H9 (cell line): Measurements from ENCODE around the gene PRPF6. TPM values are rescaled to one million over a fixed set of nuclear protein-coding genes. Genes with fewer than 3 reads are reported as not detected.

Source experiments
- DNase-seq: peaks from one replicate; pipeline ENCODE4 v3.0.0-alpha.2; 2017
- H2AFZ ChIP-seq: one replicate; pipeline ENCODE4 v1.6.1; 2013; ENCODE audit warnings: mild to moderate bottlenecking, low read length, control low read depth, moderate library complexity
- H2AK5ac ChIP-seq: 2 replicates; pipeline ENCODE4 v1.6.1; 2013; ENCODE audit warnings: low read length, control low read depth, mixed read lengths; ENCODE audit not compliant: insufficient read length
- H2BK120ac ChIP-seq: one replicate; pipeline ENCODE4 v1.6.1; 2013; ENCODE audit warnings: low read depth, mild to moderate bottlenecking, low read length, control low read depth, inconsistent platforms; ENCODE audit not compliant: poor library complexity, severe bottlenecking
- H2BK12ac ChIP-seq: 2 replicates; pipeline ENCODE4 v1.6.1; 2013; ENCODE audit warnings: low read length, control low read depth, mixed read lengths, low read depth; ENCODE audit not compliant: insufficient read length
- H2BK15ac ChIP-seq: 2 replicates; pipeline ENCODE4 v1.6.1; 2013; ENCODE audit warnings: low read depth, low read length, control low read depth
- H2BK20ac ChIP-seq: one replicate; pipeline ENCODE4 v1.6.1; 2013; ENCODE audit warnings: low read depth, mild to moderate bottlenecking, low read length, control low read depth, inconsistent platforms; ENCODE audit not compliant: poor library complexity, severe bottlenecking
- H2BK5ac ChIP-seq: 2 replicates; pipeline ENCODE4 v1.6.1; 2013; ENCODE audit warnings: low read length, control low read depth, mixed read lengths; ENCODE audit not compliant: insufficient read length
- H3K14ac ChIP-seq: 2 replicates; pipeline ENCODE4 v1.6.1; 2013; ENCODE audit warnings: low read length, control low read depth; ENCODE audit not compliant: insufficient read depth
- H3K18ac ChIP-seq: 2 replicates; pipeline ENCODE4 v1.6.1; 2013; ENCODE audit warnings: low read depth, mild to moderate bottlenecking, mixed read lengths, low read length, control low read depth; ENCODE audit not compliant: insufficient read length
- H3K23ac ChIP-seq: 2 replicates; pipeline ENCODE4 v1.6.1; 2013; ENCODE audit warnings: low read length, control low read depth, mixed read lengths, low read depth; ENCODE audit not compliant: insufficient read length
- H3K23me2 ChIP-seq: 2 replicates; pipeline ENCODE4 v1.6.1; 2013; ENCODE audit warnings: low read depth, mild to moderate bottlenecking, mixed read lengths, low read length, control low read depth; ENCODE audit not compliant: insufficient read length, poor library complexity, severe bottlenecking
- H3K27ac ChIP-seq: 2 replicates; pipeline ENCODE4 v1.5.1; 2013; ENCODE audit warnings: low read length, control low read depth, mixed read lengths, low read depth; ENCODE audit not compliant: insufficient read length
- H3K27me3 ChIP-seq: 2 replicates; pipeline ENCODE4 v1.6.1; 2013; ENCODE audit warnings: low read length, control low read depth, inconsistent platforms; ENCODE audit not compliant: insufficient read depth
- H3K4ac ChIP-seq: 2 replicates; pipeline ENCODE4 v1.6.1; 2013; ENCODE audit warnings: low read depth, mild to moderate bottlenecking, control low read depth, inconsistent platforms, low read length, moderate library complexity
- H3K4me1 ChIP-seq: 2 replicates; pipeline ENCODE4 v1.6.1; 2013; ENCODE audit warnings: low read length, control low read depth, inconsistent platforms; ENCODE audit not compliant: insufficient read depth
- H3K4me2 ChIP-seq: 2 replicates; pipeline ENCODE4 v1.6.1; 2013; ENCODE audit warnings: low read length, control low read depth, mixed read lengths; ENCODE audit not compliant: insufficient read length, insufficient read depth
- H3K56ac ChIP-seq: 2 replicates; pipeline ENCODE4 v1.6.1; 2013; ENCODE audit warnings: low read depth, mild to moderate bottlenecking, mixed read lengths, low read length, control low read depth; ENCODE audit not compliant: insufficient read length
- H3K79me1 ChIP-seq: 2 replicates; pipeline ENCODE4 v1.6.1; 2013; ENCODE audit warnings: low read depth, mild to moderate bottlenecking, moderate library complexity, low read length, control low read depth, inconsistent platforms; ENCODE audit not compliant: insufficient read depth, poor library complexity, severe bottlenecking
- H3K79me2 ChIP-seq: 2 replicates; pipeline ENCODE4 v1.6.1; 2013; ENCODE audit warnings: low read length, control low read depth, inconsistent platforms; ENCODE audit not compliant: insufficient read depth
- H3K9ac ChIP-seq: 2 replicates; pipeline ENCODE4 v1.6.1; 2013; ENCODE audit warnings: low read length, control low read depth, mixed read lengths; ENCODE audit not compliant: insufficient read length; ENCODE audit errors: extremely low read depth
- H3K9me3 ChIP-seq: one replicate; pipeline ENCODE4 v1.6.1; 2013; ENCODE audit warnings: low read depth, low read length, inconsistent platforms; ENCODE audit not compliant: control insufficient read depth
- H3T11ph ChIP-seq: one replicate; pipeline ENCODE4 v1.6.1; 2013; ENCODE audit warnings: mild to moderate bottlenecking, low read length, control low read depth, inconsistent platforms
- H4K20me1 ChIP-seq: one replicate; pipeline ENCODE4 v1.6.1; 2013; ENCODE audit not compliant: control insufficient read depth, insufficient read length, insufficient read depth
- H4K5ac ChIP-seq: 2 replicates; pipeline ENCODE4 v1.6.1; 2013; ENCODE audit warnings: low read depth, mild to moderate bottlenecking, mixed read lengths, low read length, control low read depth; ENCODE audit not compliant: insufficient read length
- H4K8ac ChIP-seq: replicated peaks from 2 replicates; pipeline ENCODE4 v1.6.1; 2013; ENCODE audit warnings: low read length, control low read depth, mixed read lengths, low read depth; ENCODE audit not compliant: insufficient read length
- H4K91ac ChIP-seq: 2 replicates; pipeline ENCODE4 v1.6.1; 2013; ENCODE audit warnings: low read depth, mild to moderate bottlenecking, moderate library complexity, mixed read lengths, low read length, control low read depth; ENCODE audit not compliant: insufficient read length
- H3K27ac Mint-ChIP-seq, 3 experiments: 2 replicates in 2 of 3; 3 replicates in 1 of 3; pipeline ENCODE4 v1.8.0; 2020 to 2021; ENCODE audit warnings: mixed read lengths in 3 of 3, mild to moderate bottlenecking in 1 of 3, moderate library complexity in 1 of 3
- H3K27me3 Mint-ChIP-seq: 2 replicates; pipeline ENCODE4 v1.8.0; 2021; ENCODE audit warnings: low read depth, mild to moderate bottlenecking, moderate library complexity, mixed read lengths
- H3K36me3 Mint-ChIP-seq, 3 experiments: 2 replicates in 2 of 3; 3 replicates in 1 of 3; pipeline ENCODE4 v1.8.0; 2020 to 2021; ENCODE audit warnings: low read depth in 3 of 3, mixed read lengths in 3 of 3; ENCODE audit not compliant: insufficient read depth in 1 of 3
- H3K4me1 Mint-ChIP-seq, 2 experiments: 2 replicates each; pipeline ENCODE4 v1.8.0; 2020; ENCODE audit warnings: mixed read lengths in 2 of 2
- H3K4me3 Mint-ChIP-seq, 2 experiments: 2 replicates in 1 of 2; 3 replicates in 1 of 2; pipeline ENCODE4 v1.8.0; 2020 to 2021; ENCODE audit warnings: mild to moderate bottlenecking in 2 of 2, mixed read lengths in 2 of 2, moderate library complexity in 1 of 2
- H3K9me3 Mint-ChIP-seq, 2 experiments: 2 replicates in 1 of 2; 3 replicates in 1 of 2; pipeline ENCODE4 v1.8.0; 2020; ENCODE audit warnings: mild to moderate bottlenecking in 2 of 2, mixed read lengths in 2 of 2, moderate library complexity in 1 of 2
- WGBS: extraction: QIAGEN DNeasy Blood & Tissue Kit; methylation state at CpG from one replicate; pipeline ENCODE4 v1.1.7; 2013; ENCODE audit warnings: missing lambda C conversion rate, low lambda C conversion rate, mixed read lengths; ENCODE audit not compliant: insufficient read length; ENCODE audit errors: extremely low coverage; 5-methylcytosine and 5-hydroxymethylcytosine counted together
- total RNA-seq: library from RNA; stranded (reverse); gene quantifications from 2 replicates; pipeline ENCODE4 v1.2.1, GENCODE V29; 2021
- TF ChIP-seq, protein P1 (sequence below): fragments of 200-600 bp; sonication (generic); conservative IDR thresholded peaks from 3 replicates; pipeline ENCODE4 v1.8.0; 2021; ENCODE audit warnings: antibody characterized with exemption, mild to moderate bottlenecking

Gene PRPF6
- total RNA-seq, 1 experiment from 2014 or later: 87.9 TPM

GRCh38 chr20:63942969-63943807 lies 37.7 kb upstream of the PRPF6 start:
- H3K27ac Mint-ChIP-seq: no peak overlapping the region
- Histone ChIP-seq H3K14ac (no peak overlapping the region), H3K4me2 (no peak overlapping the region), H3K4me1 (no peaks in the 10 kb centered on the region), H3K23me2 (peaks cover 13% of the 10 kb centered on the region), H3K23ac (no peak overlapping the region), H4K91ac (no peak overlapping the region), H2AFZ (no peak overlapping the region), H3K9ac (no peak overlapping the region), H3K4ac (no peak overlapping the region), H3K79me2 (peaks cover 3% of the 10 kb centered on the region; the same call in 1 of the 2 replicates), H3K27me3 (no peaks in the 10 kb centered on the region), H2BK120ac (no peak overlapping the region), H3K27ac (no peak overlapping the region), H4K5ac (no peak overlapping the region), H4K20me1 (peaks cover 3% of the 10 kb centered on the region), H3K9me3 (no peaks in the 10 kb centered on the region), H2BK5ac (no peak overlapping the region), H3K18ac (no peak overlapping the region), H3T11ph (no peak overlapping the region), H2BK20ac (no peak overlapping the region), H2BK12ac (no peak overlapping the region), H3K79me1 (no peaks in the 10 kb centered on the region), H3K56ac (no peak overlapping the region), H2AK5ac (no peak overlapping the region), H4K8ac (no peak overlapping the region), H2BK15ac (no peak overlapping the region)
- WGBS: no CpG with 5 or more reads among the region's 19 CpGs
- no peak overlapping the region for H3K4me3 Mint-ChIP-seq
- no peak for DNase-seq
- H3K4me1 Mint-ChIP-seq: peaks cover 3 to 12% of the 10 kb centered on the region in 2 experiments
- peaks cover 3 to 24% (median 20%) of the 10 kb centered on the region in 3 experiments for H3K36me3 Mint-ChIP-seq
- TF ChIP-seq, protein P1, sequence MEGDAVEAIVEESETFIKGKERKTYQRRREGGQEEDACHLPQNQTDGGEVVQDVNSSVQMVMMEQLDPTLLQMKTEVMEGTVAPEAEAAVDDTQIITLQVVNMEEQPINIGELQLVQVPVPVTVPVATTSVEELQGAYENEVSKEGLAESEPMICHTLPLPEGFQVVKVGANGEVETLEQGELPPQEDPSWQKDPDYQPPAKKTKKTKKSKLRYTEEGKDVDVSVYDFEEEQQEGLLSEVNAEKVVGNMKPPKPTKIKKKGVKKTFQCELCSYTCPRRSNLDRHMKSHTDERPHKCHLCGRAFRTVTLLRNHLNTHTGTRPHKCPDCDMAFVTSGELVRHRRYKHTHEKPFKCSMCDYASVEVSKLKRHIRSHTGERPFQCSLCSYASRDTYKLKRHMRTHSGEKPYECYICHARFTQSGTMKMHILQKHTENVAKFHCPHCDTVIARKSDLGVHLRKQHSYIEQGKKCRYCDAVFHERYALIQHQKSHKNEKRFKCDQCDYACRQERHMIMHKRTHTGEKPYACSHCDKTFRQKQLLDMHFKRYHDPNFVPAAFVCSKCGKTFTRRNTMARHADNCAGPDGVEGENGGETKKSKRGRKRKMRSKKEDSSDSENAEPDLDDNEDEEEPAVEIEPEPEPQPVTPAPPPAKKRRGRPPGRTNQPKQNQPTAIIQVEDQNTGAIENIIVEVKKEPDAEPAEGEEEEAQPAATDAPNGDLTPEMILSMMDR: no peak
- H3K27me3 Mint-ChIP-seq: no peaks in the 10 kb centered on the region
- peaks cover 1 to 2% of the 10 kb centered on the region in 2 experiments; a peak in 3 of 5 replicates for H3K9me3 Mint-ChIP-seq
